Activated CD4-positive, alpha-beta T cell treated with anti-CD3 and anti-CD28 coated beads, Interleukin-2, amount 50 U/mL, for 48 hours (primary cell): ENCODE results near the gene DHRS11.

Experiments
- DNase-seq, 2 experiments: peaks; one replicate each; pipeline ENCODE4 v3.0.0-alpha.2; 2020

The DHRS11 gene

DNA sequence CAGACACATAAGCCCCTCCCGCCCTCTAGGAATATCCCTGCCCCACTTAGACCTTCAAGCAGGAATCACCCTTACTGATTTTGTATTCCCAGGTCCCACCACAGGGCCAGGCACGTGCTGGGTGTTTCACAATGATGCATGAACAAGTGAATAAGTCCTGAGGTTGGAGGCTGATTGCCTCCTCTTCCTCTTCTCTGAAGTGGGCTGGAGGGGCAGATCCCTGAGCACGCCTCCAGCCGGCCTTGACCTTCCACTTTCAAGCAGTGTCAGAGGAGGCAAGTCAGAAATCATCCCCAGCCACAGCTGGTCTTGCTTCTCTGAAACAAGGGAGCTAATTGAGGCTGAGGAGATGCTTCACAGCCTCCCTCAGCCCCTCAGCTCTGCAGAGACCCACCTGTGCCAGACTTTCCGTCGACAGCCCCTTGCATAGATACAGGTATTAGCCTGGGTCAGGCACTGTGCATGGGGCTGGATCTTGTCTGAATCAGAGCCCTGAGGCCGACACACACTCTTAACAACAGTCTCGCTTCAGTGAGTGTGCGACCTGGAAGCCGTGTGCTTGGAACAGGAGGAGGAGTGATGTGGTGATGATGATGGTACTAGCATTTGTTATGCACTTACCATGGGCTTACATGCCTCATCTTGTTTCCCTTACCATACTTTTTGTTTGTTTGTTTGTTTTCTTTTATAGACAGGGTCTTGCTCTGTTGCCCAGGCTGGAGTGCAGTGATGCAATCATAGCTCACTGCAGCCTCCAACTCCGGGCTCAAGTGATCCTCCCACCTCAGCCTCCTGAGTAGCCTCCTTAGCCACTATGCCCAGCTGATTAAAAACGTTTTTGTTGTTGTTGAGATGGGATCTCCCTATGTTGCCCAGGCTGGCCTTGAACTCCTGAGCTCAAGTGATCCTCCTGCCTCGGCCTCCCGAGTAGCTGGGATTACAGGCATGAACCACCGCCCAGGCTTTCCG is 24.7 kb downstream of the DHRS11 start:
- DNase-seq: no peak

GRCh38 chr17:36617773-36618172 is 26.1 kb downstream of the DHRS11 start:
- no peak for DNase-seq

DNA sequence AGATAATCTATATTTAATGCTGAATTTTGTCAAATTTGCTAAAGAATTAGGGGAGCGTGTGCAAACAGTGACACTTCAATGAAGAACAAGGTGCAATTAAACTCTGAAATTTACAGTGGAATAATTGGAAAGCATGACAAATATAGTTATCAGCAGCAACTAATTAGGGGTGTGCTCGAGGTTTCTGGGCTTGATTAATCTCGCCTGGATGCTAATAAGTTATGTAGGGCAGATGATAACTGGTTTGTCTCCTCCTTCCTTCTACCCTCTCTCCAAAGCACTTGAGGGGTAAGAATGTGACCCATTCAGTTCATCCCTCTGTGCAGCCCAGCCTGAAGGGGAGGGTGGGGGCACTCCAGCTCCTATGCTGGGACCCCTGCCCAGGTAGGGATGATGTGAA is 31.6 kb downstream of the DHRS11 start:
- DNase-seq: no peak

- DNase-seq: no peak
Observed at GRCh38 chr17:36625188-36625587, 33.5 kb downstream of the DHRS11 start.

- DNase-seq: no peak
Observed at GRCh38 chr17:36627101-36627500, 35.4 kb downstream of the DHRS11 start.

- no peak for DNase-seq
Observed at GRCh38 chr17:36628576-36628975, 36.9 kb downstream of the DHRS11 start.

DNA sequence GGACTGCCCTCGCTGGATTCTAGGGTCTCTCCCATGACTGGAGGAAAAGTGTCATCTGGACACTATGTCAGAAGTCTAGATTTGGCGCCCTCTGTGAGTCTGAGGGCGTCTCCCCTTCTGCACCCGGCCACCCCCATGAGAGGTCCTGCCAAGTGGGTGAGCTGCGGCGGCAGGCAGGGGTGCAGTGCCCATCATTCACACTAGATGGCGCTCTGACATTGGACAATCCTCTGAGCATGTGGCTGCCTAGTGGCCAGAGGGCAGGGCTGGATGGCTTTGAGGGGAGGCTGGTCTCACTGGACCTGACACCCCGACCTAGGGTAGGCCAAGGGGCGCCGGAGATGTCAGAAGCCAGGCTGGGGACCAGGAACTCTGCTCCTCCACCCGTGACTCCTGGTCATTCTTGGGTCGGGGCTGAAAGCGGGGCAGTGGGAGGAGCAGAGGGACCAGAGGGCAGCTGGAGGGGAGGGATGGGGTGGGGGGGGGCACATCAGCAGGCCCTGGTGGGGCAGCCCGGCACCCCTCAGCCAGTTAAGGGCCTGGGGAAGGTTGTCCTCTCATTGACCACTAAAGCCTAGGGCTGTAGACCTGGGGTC is 37.7 kb downstream of the DHRS11 start:
- peak; percentile 85 to 88 for DNase-seq

DNA sequence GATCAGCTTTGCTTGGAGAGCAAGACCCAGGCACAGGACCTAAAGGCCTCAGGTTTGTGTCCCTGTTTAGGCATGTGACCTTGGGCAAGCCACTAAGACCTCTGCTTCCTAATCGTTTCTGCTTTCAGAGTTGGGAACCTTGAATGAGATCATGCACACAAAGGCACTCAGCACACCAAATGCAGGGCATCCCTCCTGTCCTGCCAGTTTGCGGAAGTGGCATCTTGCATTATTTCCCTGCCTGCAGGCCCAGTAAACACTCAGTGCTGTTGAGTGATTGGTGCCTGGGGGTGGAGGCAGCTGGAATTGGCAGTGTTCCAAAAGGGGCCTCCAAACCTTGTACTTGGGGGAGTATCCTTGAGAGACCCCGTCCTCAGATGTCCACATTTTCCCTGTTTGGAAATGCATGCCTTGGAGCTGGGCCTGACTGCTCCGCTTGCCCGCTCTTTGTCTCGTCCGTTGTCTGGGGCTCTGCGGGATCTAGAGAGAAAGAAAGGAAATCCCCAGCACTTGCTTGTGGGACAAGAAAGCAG is 38.4 kb downstream of the DHRS11 start:
- DNase-seq: no peak

DNA sequence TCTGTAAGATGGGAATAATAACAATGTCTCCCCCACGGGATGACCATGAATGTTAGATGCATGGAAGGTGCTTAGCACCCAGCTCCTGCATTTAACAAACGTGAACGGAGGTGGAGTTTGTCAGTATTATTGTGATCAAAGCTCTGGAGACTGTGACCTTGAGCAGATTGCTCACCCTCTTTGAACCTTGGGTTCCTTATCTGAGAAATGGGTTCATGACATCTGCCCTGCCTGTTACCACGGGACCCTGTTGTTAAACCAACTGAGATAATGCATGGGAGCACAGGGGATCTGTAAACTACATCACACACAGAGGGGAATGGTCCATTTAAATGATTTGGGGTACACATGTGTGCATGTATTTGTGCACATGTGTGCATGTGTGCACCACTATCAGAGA is 39.3 kb downstream of the DHRS11 start:
- DNase-seq: no peak

GRCh38 chr17:36632916-36633771 is 41.5 kb downstream of the DHRS11 start:
- DNase-seq: no peak

GRCh38 chr17:36640346-36640745 is 48.7 kb downstream of the DHRS11 start:
- DNase-seq: no peak

DNA sequence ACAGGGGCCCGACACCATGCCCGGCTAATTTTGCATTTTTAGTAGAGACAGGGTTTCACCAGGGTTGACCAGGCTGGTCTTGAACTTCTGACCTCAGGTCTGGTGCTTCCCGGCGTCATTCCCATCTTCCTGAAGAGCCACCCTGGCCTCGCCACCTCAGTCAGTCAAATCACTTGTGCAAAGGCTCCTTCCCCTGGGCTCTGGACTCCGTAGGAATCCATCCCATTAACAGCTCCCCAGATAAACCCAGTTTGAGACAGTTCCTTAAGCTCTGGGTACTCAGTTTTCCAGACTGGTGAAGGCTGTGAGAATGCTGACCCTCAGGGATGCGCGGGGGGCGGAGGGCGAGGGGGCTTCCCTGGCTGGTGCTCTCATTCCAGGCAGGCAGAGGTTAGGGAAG is 49.2 kb downstream of the DHRS11 start:
- no peak for DNase-seq

- DNase-seq: no peak
Observed at GRCh38 chr17:36641331-36641876, 49.7 kb downstream of the DHRS11 start.

- DNase-seq: peak in 1 of 2 experiments; percentile 24
Observed at GRCh38 chr17:36641877-36642845, 50.5 kb downstream of the DHRS11 start.

DNA sequence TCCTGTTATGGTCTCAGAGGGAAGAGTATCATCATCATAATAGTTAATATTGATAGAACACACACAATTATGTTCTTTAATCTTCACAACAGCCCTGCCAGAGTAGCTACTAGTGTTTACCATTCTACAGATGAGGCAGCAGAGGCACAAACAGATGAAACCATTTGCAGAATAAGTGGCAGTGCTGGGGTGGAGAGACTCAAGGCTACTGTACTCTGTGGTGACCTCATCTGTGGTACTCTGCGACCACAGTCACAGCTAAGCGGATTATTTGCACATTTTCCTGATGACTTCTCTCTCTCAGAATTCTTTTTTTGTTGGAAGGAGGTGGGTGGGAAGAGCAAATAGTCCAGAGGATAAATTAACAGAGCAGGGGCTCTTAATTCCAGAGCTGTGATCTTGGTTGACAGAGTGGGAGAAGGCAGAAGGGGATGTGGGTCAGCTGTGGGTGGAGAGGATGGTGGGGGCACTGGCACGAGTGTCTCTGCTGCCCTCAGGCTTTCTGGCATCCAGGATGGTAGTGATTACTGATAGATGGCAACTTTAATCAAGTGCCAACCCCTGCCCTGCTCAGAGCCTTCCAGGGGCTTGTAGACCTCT is 51.5 kb downstream of the DHRS11 start:
- DNase-seq: no peak

GRCh38 chr17:36645422-36645821 is 53.7 kb downstream of the DHRS11 start:
- DNase-seq: no peak

DNA sequence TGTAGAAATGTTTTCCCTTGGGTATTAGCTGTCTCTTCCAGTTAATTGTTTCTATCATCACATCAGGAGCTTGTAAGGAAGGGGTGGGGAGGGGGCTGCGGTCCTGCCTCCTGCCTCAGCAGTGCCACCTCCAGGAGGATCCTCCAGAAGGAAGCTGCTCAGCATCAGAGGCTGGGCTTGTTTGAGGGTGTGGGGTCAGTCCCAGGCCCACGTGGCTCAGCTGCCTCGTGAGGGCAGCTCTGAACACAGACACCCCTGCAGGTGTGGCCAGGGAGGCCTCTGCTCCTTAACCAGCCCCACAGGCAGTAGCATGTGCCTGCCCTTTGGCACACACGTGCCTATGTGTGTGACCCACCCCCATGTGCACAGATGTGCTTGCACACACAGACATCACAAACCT is 56.0 kb downstream of the DHRS11 start:
- DNase-seq: no peak

- no peak for DNase-seq
Observed at GRCh38 chr17:36650096-36650775, 58.6 kb downstream of the DHRS11 start.
